ENCODE results near the gene TRIM26. TPM values are rescaled to one million over a fixed set of nuclear protein-coding genes. Genes with fewer than 3 reads are reported as not detected.
"Not testable (repeated sequence)": the region's sequence is repeated elsewhere in the genome, so short reads cannot be mapped to it uniquely, and the experiment has no call there.

The TRIM26 gene
- total RNA-seq, 1 donor = 32.4 TPM

DNA sequence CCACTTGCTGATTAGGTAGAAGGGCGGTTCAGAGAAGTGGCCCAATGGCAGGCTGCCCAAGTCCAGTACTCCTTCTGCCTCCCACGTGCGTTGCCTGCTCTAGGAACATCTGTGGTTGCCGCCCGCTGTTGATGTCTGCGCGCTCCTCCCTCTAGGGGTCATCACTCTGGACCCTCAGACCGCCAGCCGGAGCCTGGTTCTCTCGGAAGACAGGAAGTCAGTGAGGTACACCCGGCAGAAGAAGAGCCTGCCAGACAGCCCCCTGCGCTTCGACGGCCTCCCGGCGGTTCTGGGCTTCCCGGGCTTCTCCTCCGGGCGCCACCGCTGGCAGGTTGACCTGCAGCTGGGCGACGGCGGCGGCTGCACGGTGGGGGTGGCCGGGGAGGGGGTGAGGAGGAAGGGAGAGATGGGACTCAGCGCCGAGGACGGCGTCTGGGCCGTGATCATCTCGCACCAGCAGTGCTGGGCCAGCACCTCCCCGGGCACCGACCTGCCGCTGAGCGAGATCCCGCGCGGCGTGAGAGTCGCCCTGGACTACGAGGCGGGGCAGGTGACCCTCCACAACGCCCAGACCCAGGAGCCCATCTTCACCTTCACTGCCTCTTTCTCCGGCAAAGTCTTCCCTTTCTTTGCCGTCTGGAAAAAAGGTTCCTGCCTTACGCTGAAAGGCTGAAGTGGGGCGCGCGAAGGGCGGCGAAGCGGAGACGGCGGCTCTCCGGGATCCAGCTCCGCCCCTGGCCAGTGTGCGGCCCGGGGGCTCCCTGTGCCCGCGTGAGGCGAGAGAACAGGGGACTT is 41.3 kb downstream of the TRIM26 start:
- H3K4me3 ChIP-seq (ENCODE audit: low read depth, low read length) = no peak overlapping the region
- DNase-seq (ENCODE audit: low read depth) = peak; percentile 8
- TF ChIP-seq CTCF (IDR thresholded peaks at IDR 0.05; ENCODE audit: insufficient read depth, low read length) = no peak

DNA sequence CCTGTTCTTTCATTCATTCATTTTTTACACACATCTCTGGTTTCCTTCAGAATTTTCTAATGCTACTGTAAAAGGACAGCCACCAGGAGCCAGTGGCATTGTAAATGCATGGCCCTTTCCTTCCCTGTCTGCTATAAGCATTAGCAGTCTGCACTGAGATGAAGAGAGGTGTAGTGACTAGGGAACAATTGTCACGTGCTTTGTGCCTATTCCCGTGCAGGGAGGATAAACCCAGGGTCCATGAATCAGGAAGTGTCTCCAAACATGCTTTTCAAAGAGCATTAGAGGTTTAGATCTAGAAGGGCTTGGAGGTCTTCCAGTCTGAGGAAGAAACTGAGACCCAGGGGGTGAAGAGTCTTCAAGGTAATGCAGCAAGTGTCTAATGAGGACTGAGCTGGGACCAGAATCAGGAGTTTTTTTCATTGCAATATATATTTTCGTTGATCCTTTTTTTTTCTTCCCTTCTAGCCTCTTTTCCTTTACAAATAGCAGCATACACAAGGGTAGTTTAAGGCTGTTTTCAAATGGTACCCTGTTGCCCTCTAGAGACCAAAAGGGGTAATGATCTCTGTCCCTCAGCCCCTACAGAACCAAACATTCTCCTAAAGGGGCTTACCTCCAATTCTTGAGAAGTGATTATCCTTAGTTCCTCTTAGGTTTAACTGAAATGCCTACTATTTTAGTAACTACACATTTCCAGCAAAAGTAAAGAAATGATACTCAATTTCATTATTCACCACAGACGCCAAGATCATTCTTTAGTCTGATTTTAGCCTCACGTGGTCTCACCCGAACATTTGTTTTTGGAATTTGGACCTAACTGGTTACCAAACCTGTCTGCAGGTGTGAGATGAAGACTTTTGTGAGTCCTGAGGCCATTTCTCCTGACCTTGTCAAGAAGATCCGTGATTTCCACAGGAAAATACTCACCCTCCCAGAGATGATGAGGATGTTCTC is 43.3 kb downstream of the TRIM26 start:
- TF ChIP-seq CTCF (IDR thresholded peaks at IDR 0.05; ENCODE audit: insufficient read depth, low read length) = peak; percentile 94

DNA sequence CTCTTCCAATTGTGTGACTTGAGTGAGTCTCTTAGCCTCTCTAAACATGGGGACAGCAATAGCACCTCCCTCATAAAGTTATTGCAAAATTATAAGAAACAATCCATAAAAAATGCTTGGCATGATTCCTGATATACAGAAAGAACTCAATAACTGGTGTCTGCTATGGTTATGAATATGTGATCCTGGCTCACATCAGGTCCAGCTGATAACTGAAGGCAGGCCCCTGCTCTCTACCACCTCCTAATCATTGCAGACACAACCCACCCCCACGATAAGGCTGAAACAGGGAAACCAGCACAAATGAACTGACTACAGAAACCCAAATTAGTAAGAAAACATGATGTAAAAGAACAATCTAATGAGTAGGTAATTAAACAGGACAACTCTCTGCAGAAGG is 44.5 kb downstream of the TRIM26 start:
- H3K4me3 ChIP-seq (ENCODE audit: low read depth, low read length) = no peak overlapping the region
- DNase-seq (ENCODE audit: low read depth) = no peak
- TF ChIP-seq CTCF (IDR thresholded peaks at IDR 0.05; ENCODE audit: insufficient read depth, low read length) = no peak

More for the DNA sequence above, 43.3 kb downstream of the TRIM26 start:
- peak; percentile 79 for DNase-seq (ENCODE audit: low read depth)
- H3K4me3 ChIP-seq (ENCODE audit: low read depth, low read length) = no peak overlapping the region

GRCh38 chr6:30167101-30167500 is 46.1 kb downstream of the TRIM26 start:
- no peak for DNase-seq (ENCODE audit: low read depth)
- H3K4me3 ChIP-seq (ENCODE audit: low read depth, low read length) = no peak overlapping the region
- TF ChIP-seq CTCF (IDR thresholded peaks at IDR 0.05; ENCODE audit: insufficient read depth, low read length) = no peak

- H3K4me3 ChIP-seq (ENCODE audit: low read depth, low read length) = not testable (repeated sequence)
These were observed 48.0 kb downstream of the TRIM26 start for GRCh38 chr6:30165238-30165637.

DNA sequence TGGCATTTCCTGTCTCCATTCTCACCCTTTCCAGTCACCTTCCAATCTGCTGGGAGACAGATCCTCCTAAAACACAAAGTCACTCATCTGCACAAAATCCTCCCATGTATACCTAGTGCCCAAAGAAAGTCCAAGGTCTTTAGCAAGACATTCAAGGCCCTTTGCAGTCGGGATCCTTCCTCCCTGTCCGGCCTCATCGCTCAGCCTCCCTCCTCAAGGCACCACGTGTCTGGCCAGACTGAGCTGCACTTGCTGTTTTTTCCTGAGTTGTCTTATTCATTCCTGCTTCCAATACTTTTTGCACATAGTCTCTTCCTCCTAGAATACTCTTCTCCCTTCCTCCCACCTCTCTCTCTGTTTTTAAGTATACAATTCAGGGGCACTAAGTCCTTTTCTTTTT is 48.5 kb downstream of the TRIM26 start:
- DNase-seq (ENCODE audit: low read depth) = no peak
- no peak overlapping the region for H3K4me3 ChIP-seq (ENCODE audit: low read depth, low read length)
- TF ChIP-seq CTCF (IDR thresholded peaks at IDR 0.05; ENCODE audit: insufficient read depth, low read length) = no peak

More at GRCh38 chr6:30165238-30165637, 48.0 kb downstream of the TRIM26 start:
- not testable (repeated sequence) for DNase-seq (ENCODE audit: low read depth)

Data from fibroblast of the aortic adventitia (primary cell).